Gastrocnemius medialis (tissue), 4 donors: ENCODE results near the gene SOD3. TPM values are rescaled to one million over a fixed set of nuclear protein-coding genes. Genes with fewer than 3 reads are reported as not detected.
A peak's percentile ranks its signal among the peaks of the same experiment; 100 is the strongest.

Source experiments
- ATAC-seq, 2 donors: fragments of 150-250 bp; one replicate each; pipeline ENCODE4 v1.9.1; 2016
- DNase-seq, 2 donors: peaks; one replicate each; pipeline ENCODE4 v3.0.0-alpha.2; 2019
- H3K27ac ChIP-seq, 4 donors: fragments of 200-600 bp; sonication (generic); 1 replicate in 1 of 4; 2 replicates in 3 of 4; pipeline ENCODE4 v1.5.1; 2016 to 2018; ENCODE audit warnings: mild to moderate bottlenecking in 2 of 4, moderate library complexity in 1 of 4
- H3K27me3 ChIP-seq, 3 donors: fragments of 200-600 bp; sonication (generic) in 2 of 3; 1 replicate in 1 of 3; 2 replicates in 2 of 3; pipeline versions ENCODE4 v1.5.1 to v1.6.0; 2016 to 2019; ENCODE audit warnings: mild to moderate bottlenecking in 1 of 3, moderate library complexity in 1 of 3
- H3K36me3 ChIP-seq, 2 donors: fragments of 200-600 bp; sonication (generic) in 1 of 2; one replicate each; pipeline ENCODE4 v1.5.1; 2017 to 2018
- H3K4me1 ChIP-seq, 2 donors: fragments of 200-600 bp; sonication (generic) in 1 of 2; one replicate each; pipeline ENCODE4 v1.5.1; 2016 to 2017; ENCODE audit warnings: mild to moderate bottlenecking in 2 of 2
- H3K4me3 ChIP-seq, 4 donors: fragments of 200-600 bp; sonication (generic) in 3 of 4; 1 replicate in 1 of 4; 2 replicates in 3 of 4; pipeline ENCODE4 v1.5.1; 2016 to 2019; ENCODE audit warnings: mild to moderate bottlenecking in 2 of 4
- H3K9me3 ChIP-seq, 3 donors: fragments of 200-600 bp; sonication (generic) in 2 of 3; 1 replicate in 1 of 3; 2 replicates in 2 of 3; pipeline ENCODE4 v1.5.1; 2016 to 2019
- POLR2A ChIP-seq, 2 donors: fragments of 450-650 bp; IDR thresholded peaks; one replicate each; pipeline ENCODE4 v1.6.1; 2017; ENCODE audit warnings: antibody characterized with exemption in 2 of 2, mild to moderate bottlenecking in 2 of 2, moderate library complexity in 2 of 2
- in situ Hi-C, 4 donors: fragments of 200-750 bp; cut with MboI; loops; one replicate each; pipeline versions ENCODE4 v1.15.0 to v1.8.0; 2017; ENCODE audit warnings: low sequenced_read_pairs in 4 of 4
- intact Hi-C: fragments of 100-400 bp; cut with DNase I; formaldehyde crosslinking; loops from one replicate; pipeline ENCODE4 v1.15.1; 2023; ENCODE audit warnings: low total_unique reads
- total RNA-seq, 4 donors: library from RNA; depleted of rRNA; stranded (reverse); fragments of >200 nt; gene quantifications; one replicate each; pipeline versions ENCODE4 v1.1.0 to v1.2.3, GENCODE V29; 2016
- TF ChIP-seq, protein P1 (sequence below), 5 experiments: fragments of 450-650 bp in 3 of 5; fragments of 200-600 bp in 2 of 5; sonication (generic) in 2 of 5; IDR thresholded peaks in 4 of 5; conservative IDR thresholded peaks in 1 of 5; 1 replicate in 4 of 5; 2 replicates in 1 of 5; pipeline ENCODE4 v1.5.1; 2016 to 2019; ENCODE audit warnings: antibody characterized with exemption in 5 of 5, mild to moderate bottlenecking in 3 of 5, moderate library complexity in 3 of 5

The SOD3 gene
- total RNA-seq, 4 donors from 2014 or later = 2.5 to 13.0 (median 5.9) TPM

DNA sequence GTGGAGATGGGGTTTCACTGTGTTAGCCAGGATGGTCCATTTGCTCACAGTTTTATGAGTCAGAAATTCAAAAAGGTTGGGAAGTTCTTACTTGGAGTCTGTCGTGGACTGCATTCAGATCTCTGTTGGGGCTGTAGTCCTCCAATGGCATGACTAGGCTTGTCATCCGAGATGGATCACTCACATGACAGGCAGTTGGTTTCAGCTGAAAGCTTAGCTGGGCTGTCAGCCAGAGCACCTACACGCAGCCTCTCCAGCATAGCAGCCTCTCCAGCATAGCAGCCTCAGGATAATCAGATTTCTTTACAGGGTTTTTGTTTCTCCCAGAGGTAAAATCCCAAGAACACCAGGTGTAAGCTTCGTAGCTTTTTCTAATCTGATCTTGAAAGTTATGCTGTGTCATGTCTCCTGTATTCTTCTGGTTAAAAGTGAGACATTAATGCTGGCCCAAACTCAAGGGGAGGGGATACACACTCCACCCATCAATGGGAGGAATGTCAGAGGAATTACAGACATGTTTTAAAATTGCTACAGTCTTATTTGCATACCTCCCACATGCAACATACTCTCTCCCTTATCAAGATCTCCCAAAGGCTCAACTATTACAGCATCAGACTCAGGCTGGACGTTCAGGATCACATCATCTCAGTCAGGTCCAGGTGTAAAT is 31.6 kb upstream of the SOD3 start:
- Histone ChIP-seq H3K4me3 (no peak overlapping the region), H3K36me3 (no peaks in the 10 kb centered on the region), H3K27ac (peak overlapping the region; percentile 59 to 82 (median 71)), H3K27me3 (no peaks in the 10 kb centered on the region), H3K4me1 (peaks cover 0 to 12% of the 10 kb centered on the region in 2 donors), H3K9me3 (no peaks in the 10 kb centered on the region)
- in situ Hi-C loops (no loop called here), intact Hi-C loops (loop anchor here (2.0 kb wide), 1 partner anchor 21 kb away; no protein-coding TSS in a partner anchor)
- peak; percentile 65 to 74 for DNase-seq
- TF ChIP-seq POLR2A (IDR thresholded peaks at IDR 0.05) = no peak
- TF ChIP-seq, protein P1, sequence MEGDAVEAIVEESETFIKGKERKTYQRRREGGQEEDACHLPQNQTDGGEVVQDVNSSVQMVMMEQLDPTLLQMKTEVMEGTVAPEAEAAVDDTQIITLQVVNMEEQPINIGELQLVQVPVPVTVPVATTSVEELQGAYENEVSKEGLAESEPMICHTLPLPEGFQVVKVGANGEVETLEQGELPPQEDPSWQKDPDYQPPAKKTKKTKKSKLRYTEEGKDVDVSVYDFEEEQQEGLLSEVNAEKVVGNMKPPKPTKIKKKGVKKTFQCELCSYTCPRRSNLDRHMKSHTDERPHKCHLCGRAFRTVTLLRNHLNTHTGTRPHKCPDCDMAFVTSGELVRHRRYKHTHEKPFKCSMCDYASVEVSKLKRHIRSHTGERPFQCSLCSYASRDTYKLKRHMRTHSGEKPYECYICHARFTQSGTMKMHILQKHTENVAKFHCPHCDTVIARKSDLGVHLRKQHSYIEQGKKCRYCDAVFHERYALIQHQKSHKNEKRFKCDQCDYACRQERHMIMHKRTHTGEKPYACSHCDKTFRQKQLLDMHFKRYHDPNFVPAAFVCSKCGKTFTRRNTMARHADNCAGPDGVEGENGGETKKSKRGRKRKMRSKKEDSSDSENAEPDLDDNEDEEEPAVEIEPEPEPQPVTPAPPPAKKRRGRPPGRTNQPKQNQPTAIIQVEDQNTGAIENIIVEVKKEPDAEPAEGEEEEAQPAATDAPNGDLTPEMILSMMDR (IDR thresholded peaks at IDR 0.05 in 4 of 5, conservative IDR thresholded peaks at IDR 0.05 in 1 of 5) = no peak
- peak; percentile 98 to 99 for ATAC-seq

DNA sequence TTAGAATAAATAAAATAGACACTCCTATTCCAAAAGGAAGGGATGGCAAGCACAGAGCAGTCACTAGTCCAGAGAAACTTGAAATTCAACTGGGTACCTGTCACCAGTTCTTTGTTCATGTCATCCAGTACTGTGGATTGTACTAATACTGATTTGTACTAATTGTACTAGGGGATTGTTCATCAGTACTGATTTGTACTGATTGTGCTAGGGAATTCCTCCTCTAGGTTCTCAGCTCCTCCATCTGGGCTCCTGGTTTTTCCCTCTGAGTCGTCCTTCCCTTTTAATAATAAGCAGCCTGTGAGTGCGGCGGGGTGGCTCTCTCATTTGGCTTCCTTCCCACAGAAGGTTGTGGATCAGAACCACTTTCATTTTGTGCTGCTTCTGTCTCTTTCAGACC is 31.0 kb upstream of the SOD3 start:
- intact Hi-C loops = no loop called here
- peak overlapping the region in 1 of 4 donors; percentile 68 for H3K27ac ChIP-seq

DNA sequence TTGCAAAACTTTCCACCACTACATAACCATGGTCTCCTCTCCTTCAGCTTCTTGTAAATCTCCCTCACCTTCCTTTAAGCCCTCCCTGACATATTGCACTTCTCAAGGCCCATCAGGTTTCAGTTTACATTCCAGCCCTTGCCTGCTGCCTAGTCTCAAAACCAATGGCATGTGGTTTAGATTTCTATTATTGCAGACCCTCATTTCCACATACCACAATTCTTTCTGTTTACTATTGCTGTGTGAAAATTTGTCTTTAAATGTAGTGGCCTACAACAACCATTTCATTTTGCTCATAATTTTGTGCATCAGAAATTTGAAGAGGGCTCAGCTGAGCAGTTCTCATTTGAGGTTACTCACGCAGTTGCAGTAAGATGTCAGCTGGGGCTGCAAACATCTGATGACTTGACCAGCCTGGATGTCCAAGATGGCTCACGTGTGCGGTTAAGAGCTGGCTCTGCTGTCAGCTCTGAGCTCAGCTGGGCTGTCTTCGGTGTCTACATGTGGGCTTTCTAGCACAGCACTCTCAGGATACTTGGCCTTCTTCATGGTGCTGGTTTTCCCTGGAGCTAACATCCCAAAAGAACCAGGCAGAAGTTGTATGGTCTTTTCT is 29.9 kb upstream of the SOD3 start:
- Histone ChIP-seq H3K4me1 (peaks cover 0 to 12% of the 10 kb centered on the region in 2 donors), H3K36me3 (no peaks in the 10 kb centered on the region), H3K27ac (peak overlapping the region in 2 of 4 donors; percentile 5 to 24), H3K9me3 (no peaks in the 10 kb centered on the region), H3K27me3 (no peaks in the 10 kb centered on the region), H3K4me3 (no peak overlapping the region)
- in situ Hi-C loops (no loop called here), intact Hi-C loops (no loop called here)
- peak; percentile 34 to 35 for ATAC-seq
- TF ChIP-seq, protein P1 (IDR thresholded peaks at IDR 0.05 in 4 of 5, conservative IDR thresholded peaks at IDR 0.05 in 1 of 5) = no peak
- no peak for TF ChIP-seq POLR2A (IDR thresholded peaks at IDR 0.05)
- DNase-seq = peak in 1 of 2 donors; percentile 18

More for the DNA sequence above, 31.0 kb upstream of the SOD3 start:
- peaks cover 0 to 12% of the 10 kb centered on the region in 2 donors for H3K4me1 ChIP-seq
- DNase-seq = no peak
- no peaks in the 10 kb centered on the region for H3K36me3 ChIP-seq
- no peak for ATAC-seq
- no peaks in the 10 kb centered on the region for H3K27me3 ChIP-seq
- no peak overlapping the region for H3K4me3 ChIP-seq
- in situ Hi-C loops = no loop called here
- no peaks in the 10 kb centered on the region for H3K9me3 ChIP-seq
- no peak for TF ChIP-seq POLR2A (IDR thresholded peaks at IDR 0.05)
- TF ChIP-seq, protein P1 (IDR thresholded peaks at IDR 0.05 in 4 of 5, conservative IDR thresholded peaks at IDR 0.05 in 1 of 5) = no peak

DNA sequence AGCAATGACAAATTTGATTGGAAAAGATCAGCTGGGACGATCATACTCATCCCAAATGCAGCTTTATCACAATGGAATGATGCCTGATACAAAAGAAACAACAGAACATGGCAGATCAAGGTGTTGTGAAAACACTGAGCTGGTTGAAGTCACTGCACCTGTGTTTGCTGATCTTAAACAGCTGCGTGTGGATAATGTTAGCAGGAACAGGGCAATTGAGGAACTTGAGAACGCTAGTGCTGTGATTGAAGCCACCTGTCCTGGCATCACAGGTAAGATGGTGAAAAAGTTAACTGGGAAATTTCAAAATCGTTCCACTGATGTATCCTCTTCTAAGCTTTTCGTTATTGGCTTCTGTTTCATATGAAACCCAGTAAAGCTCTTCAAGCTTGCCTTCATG is 27.4 kb upstream of the SOD3 start:
- ATAC-seq = no peak

More for the DNA sequence above, 27.4 kb upstream of the SOD3 start:
- in situ Hi-C loops = no loop called here
- Histone ChIP-seq H3K27me3 (no peaks in the 10 kb centered on the region), H3K4me3 (no peak overlapping the region), H3K4me1 (peaks cover 0 to 7% of the 10 kb centered on the region in 2 donors), H3K27ac (no peak overlapping the region), H3K9me3 (no peaks in the 10 kb centered on the region), H3K36me3 (no peaks in the 10 kb centered on the region)
- no peak for DNase-seq
- TF ChIP-seq, protein P1 (IDR thresholded peaks at IDR 0.05 in 4 of 5, conservative IDR thresholded peaks at IDR 0.05 in 1 of 5) = no peak
- TF ChIP-seq POLR2A (IDR thresholded peaks at IDR 0.05) = no peak
- intact Hi-C loops = no loop called here
